Hypothalamus (tissue), 51 donors: Measurements from ENCODE around the gene PDE4B.

Source experiments
- DNase-seq, 51 donors: peaks; one replicate each; lab custom pipeline; 2025; lab: John Stamatoyannopoulos, UW

PDE4B gene

GRCh38 chr1:65792669-65793358 lies at the start of gene PDE4B:
TSS of gene PDE4B (plus strand) at chr1:65792895.
- DNase-seq, result peak in 6 of 51 donors; percentile 1 to 52 (median 32)

- no peak for DNase-seq
Measured at GRCh38 chr1:65744731-65745130, 48.0 kb upstream of the PDE4B start.

DNA sequence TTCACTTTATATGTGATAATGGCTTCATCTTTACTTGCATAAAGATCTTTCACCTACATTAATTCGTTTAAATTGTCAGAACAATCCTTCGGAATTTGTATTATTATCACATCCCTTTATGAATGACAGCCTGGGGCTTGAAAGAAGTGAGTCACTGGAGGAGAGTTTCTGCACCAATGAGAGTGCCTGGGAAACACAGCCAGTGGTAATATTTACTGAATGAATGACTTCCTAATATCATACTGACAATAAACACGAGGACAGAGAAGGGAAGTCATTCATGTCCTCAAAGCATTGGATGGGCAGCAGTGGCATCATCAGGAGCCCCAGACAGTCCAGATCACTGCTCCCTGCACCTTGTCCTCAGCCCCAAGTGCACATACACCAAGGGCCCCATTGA lies 40.7 kb upstream of the PDE4B start:
- DNase-seq, result no peak

- DNase-seq, result no peak
Measured at GRCh38 chr1:65756616-65757015, 36.1 kb upstream of the PDE4B start.

DNA sequence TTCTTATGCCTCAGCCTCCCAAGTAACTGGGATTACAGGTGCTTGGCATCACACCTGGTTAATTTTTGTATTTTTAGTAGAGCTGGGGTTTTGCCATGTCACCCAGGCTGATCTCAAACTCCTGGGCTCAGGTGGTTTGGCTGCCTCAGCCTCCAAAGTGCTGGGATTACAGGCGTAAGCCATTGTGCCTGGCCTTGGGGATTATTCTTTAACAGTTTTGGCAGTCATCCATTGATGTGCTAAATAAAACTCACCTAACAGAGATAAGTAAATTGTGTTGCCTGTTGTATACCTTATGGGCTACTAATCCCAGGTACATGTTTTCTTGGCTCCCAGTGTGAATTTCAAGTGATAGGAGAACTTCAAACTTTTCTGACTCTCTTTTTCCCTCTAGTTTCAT lies 35.2 kb upstream of the PDE4B start:
- DNase-seq, result no peak

GRCh38 chr1:65758128-65758527 lies 34.6 kb upstream of the PDE4B start:
- DNase-seq, result no peak

GRCh38 chr1:65759516-65759915 lies 33.2 kb upstream of the PDE4B start:
- DNase-seq, result no peak

DNA sequence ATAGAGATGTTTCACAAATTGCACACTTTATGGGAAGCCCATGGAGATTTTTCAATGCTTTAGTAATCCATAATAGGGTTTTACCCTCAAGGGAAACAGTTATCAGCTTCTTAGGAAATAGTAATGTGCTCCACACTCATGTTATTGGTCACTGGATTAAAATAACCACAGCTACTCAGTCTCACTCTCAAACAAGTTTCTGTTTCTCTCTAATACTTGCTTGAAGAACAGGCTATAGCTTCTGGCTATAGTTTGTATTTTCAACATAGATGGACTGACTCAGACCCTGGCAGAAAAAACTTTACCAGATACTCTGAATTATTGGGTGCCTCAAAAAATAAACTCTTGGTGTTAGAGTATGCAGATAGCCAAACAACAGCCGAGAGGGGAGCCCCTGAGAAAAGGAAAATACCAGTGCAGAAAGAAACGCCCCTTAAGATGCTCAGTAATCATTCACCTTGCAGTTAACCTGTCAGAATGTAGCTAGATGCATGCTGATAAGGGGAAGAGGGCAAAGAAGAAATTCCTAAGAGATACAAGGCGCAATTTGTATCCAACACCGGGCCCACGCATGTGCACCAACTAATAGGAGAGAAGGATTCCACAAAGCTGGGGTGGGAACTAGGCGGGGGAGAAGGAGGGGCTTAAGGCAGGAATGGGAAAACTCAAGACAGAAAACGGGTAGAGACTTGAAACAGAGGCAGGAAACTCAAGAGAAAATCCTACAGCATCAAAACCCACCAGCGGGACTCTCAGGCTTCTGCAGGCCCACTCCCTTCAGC lies 30.4 kb upstream of the PDE4B start:
- no peak for DNase-seq

DNA sequence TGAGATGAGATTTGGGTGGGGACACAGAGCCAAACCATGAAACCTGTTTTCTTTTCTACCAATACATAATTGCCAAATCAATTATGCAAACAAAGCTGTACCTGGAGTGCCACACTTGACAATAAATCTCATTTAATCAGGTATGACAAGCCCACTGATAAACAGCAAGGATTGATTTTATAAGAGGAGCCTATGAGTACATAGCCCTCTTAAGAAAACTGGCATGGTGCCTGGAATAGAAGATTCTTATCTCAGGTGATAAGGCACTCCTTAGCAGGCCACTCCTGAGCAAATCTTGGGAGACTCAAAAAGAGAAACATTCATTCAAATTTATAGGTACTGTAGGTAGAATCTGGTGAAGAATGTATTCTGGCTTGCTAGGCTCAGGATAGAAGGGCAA lies 28.6 kb upstream of the PDE4B start:
- no peak for DNase-seq

GRCh38 chr1:65765631-65766030 lies 27.1 kb upstream of the PDE4B start:
- DNase-seq, result no peak

GRCh38 chr1:65769636-65770035 lies 23.1 kb upstream of the PDE4B start:
- DNase-seq, result no peak

DNA sequence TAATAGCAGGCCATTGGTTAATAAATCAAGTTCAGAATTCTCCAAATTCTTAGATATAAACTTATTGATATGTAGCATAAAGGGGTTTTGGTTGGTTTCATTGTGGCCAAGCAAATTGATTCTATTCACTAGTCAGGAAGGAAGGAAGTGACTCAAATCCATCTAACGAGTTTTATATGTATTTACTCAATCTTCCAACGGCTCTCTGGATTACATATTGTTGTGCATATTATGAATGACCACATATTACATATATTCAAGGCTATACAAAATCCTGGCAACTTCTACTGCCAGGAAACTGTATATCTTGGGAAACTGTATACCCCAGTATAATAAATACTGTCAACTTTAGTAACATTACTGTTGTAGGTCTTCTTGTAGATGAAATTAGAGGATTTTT lies 20.1 kb upstream of the PDE4B start:
- no peak for DNase-seq

DNA sequence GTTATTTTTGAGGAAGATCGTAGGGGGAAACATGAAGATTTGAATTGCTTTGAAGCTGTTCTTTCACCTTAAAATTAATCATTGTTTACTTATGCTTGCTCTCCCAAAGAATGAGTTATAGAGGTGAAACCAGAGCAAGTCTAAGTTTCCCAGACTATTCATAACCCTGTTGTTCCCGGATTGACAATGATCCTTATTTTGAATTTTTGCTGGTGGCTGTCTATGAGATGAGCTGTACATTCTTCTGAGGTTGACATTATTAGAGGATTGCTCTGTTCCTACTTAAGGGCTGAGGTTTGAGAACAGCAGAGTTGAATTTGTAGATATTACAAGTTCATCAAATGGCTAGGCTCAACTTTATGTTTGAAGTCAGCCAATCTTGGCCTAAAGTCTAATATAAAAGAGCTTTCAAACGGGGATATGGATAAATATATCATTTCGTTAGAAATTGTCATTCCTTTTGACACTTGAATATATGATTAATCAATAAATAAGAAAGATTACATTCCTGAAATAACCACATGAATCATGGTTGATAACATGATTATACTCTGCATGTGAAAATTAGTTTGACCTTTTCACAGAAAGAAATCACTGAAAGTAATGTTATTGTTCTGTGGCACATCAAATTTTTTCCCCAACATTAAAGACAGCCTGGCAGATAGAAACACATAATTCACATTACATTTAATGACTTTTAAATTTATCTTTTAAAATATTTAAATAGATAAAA lies 19.1 kb upstream of the PDE4B start:
- DNase-seq, result no peak

DNA sequence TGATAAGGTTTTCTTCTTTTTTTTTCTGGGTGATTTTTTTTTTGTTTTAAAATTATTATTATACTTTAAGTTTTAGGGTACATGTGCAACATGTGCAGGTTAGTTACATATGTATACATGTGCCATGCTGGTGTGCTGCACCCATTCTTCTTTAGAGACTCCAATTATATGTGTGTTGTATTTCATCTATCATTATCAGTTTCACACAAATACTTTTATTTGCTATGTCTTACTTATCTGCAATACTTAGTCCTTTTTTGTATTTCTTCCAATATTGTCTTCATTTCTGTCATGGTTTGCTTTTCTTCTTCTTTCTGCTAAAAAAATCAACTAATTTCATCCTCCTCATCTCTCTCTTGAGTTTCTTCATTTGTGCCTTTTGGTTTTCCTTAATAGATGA lies 3.9 kb upstream of the PDE4B start:
- DNase-seq, result no peak

DNA sequence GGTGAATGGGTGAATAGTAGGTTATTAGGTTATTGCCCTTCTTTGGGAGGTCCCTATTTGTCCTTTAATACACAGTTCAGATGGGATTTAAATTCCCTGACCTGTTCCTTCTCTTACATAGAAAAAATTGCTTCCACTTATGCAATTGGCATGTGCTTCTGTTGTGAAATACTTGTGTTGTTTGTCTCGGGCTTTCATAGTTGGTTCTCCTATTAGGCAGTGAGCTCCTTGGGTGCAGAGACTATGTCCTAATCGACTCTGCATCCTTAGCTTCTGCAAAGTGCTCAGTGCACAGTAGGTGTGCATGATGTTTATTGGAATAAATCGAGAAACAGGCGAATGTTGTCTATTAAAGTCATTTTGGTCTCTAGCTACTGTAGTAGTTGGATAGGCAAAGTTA lies 1.3 kb upstream of the PDE4B start:
- DNase-seq, result no peak

GRCh38 chr1:65791801-65792668 lies 660 bp upstream of the PDE4B start:
- DNase-seq, result peak in 6 of 51 donors; percentile 5 to 54 (median 12)

DNA sequence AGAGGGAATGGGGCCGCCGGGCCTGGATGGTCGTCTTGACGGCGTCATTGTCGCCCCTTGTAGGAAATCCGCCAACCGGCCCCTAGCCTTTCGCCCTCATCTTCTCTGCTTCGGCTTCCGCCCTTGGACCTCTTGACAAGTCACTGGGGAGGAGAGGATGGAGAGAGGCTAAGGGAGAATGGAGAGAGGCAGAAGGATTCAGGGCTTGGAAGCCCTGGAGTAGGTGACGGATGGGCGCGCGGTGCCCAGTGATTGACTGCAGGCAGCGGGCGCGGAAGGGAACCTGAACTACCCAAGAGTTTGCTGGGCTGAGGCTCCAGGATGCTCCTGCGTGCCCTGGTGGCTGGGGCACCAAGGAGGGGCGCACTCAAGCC lies 651 bp downstream of the PDE4B start:
- DNase-seq, result peak in 3 of 51 donors; percentile 2 to 20 (median 10)

- DNase-seq, result no peak
Measured at GRCh38 chr1:65795311-65795710, 2.6 kb downstream of the PDE4B start.

- no peak for DNase-seq
Measured at GRCh38 chr1:65799601-65800000, 6.9 kb downstream of the PDE4B start.

GRCh38 chr1:65804584-65804983 lies 11.9 kb downstream of the PDE4B start:
- no peak for DNase-seq

DNA sequence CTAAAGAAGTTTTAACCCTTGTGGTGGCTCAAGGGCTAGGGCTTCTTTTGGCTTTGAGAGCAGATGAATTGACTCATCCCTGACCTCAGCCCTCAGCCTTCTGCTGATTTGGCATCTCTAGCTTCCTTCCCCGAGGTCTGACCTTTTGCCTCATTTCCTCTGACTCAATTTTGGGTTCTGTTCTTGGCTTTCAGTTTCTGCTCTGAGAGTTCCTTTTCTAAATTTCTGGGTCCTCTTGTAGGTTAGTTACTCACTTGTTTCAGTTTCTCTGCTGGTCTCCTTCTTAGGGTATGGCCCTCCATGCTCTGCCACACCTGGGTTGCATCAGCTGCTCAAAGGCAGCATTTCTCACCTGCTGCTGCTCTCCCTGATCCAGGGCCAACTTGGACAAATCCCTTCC lies 19.4 kb downstream of the PDE4B start:
- DNase-seq, result peak in 6 of 51 donors; percentile 4 to 21 (median 14)
